HuH-7 (cell line): Measurements from ENCODE around the gene TNFRSF13B.
A peak's percentile ranks its signal among the peaks of the same experiment; 100 is the strongest.
"Not testable (repeated sequence)": the region's sequence is repeated elsewhere in the genome, so short reads cannot be mapped to it uniquely, and the experiment has no call there.

Experiments used
- DNase-seq: peaks from one replicate; pipeline ENCODE4 v3.0.0; 2011; ENCODE audit warnings: low spot score

TNFRSF13B gene

DNA sequence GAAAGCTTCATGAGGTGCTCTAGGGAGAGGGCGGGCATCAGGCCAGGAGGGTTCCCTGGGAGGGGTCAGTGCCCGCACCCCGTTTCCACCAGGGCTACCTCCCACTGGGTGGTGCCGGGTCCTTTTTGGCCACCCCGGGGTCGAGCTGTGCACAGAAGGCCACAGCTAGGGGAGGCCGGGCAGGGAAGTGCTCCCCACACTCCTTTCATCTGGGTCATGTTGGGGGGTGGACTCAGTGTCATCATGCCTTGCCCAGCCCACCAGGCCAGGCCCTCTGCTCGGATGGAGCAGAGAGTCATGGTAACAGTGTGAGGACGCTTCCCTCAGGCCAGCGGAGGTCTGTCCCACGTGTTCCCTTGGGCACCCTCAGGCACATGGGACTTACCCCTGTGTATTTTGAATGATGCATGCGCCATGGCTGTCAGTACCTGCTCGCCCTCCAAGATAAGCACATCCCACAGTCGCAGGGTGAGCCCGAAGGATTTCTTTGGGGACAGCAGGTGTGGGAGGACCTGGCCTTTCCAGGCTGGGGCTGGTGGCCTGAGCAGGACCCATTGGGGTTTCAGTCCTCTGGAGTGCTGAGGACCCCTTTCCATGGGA is 46.4 kb downstream of the TNFRSF13B start:
- DNase-seq, result no peak

- no peak for DNase-seq
Observed at GRCh38 chr17:16924696-16925440, 47.0 kb downstream of the TNFRSF13B start.

DNA sequence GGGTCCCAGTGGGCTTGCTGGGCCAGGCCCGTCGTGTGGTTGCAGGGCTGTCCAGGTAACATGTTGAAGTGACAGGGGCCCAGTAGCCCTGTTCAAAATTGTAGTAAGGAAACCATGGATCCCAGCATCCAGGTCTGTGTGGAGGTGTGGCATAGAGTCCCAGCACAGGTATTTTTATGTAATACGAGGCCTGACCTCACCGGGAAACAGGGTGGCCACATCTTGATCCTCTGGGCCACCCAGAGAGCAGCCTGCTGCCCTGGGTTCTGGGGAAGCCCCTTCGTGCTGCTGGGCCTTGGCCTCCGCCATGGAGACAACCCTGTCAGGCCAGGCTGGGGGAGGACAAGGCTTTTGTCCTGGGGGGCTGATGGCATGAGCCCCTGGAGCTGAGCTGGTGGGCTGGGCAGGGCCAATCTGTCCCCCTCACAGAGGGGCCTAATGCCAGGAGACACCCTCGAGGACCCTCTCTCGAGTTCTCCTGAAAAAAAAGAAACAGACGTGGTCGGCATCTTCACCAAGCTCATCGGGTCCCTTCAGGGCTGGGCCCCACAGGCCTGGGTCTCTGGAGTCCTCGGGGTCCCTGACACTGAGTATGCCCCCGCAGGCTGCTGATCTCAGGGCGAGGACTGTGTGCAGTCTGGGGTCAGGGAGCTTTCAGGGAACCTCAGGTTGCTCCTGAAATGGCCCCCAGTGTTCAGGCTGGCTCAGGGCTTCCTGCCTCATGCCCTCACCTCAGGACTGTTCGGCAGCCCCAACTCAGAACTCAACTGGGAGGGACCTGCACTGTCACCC is 47.8 kb downstream of the TNFRSF13B start:
- DNase-seq, result no peak

GRCh38 chr17:16923097-16923903 is 48.6 kb downstream of the TNFRSF13B start:
- DNase-seq, result no peak

GRCh38 chr17:16922386-16923096 is 49.4 kb downstream of the TNFRSF13B start:
- DNase-seq, result no peak

GRCh38 chr17:16921451-16921850 is 50.5 kb downstream of the TNFRSF13B start:
- DNase-seq, result not testable (repeated sequence)

GRCh38 chr17:16920628-16921020 is 51.3 kb downstream of the TNFRSF13B start:
- no peak for DNase-seq

- no peak for DNase-seq
Observed at GRCh38 chr17:16919663-16920627, 52.0 kb downstream of the TNFRSF13B start.

DNA sequence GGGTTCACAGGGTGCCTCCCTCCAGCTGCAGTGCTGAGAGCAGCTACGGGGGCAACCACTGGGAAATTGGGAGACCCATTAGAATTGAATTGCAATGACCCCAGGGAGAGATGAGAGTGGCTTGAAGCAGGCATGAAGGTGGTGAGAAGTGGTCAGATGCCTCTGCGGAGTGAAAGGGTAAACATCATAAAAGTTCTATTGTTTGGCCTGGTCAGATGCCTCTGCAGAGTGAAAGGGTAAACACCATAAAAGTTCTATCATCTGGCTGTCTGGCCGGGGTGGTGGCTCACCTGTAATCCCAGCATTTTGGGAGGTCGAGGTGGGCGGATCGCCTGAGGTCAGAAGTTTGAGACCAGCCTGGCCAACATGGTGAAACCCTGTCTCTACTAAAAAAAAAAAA is 53.5 kb downstream of the TNFRSF13B start:
- peak; percentile 28 for DNase-seq

DNA sequence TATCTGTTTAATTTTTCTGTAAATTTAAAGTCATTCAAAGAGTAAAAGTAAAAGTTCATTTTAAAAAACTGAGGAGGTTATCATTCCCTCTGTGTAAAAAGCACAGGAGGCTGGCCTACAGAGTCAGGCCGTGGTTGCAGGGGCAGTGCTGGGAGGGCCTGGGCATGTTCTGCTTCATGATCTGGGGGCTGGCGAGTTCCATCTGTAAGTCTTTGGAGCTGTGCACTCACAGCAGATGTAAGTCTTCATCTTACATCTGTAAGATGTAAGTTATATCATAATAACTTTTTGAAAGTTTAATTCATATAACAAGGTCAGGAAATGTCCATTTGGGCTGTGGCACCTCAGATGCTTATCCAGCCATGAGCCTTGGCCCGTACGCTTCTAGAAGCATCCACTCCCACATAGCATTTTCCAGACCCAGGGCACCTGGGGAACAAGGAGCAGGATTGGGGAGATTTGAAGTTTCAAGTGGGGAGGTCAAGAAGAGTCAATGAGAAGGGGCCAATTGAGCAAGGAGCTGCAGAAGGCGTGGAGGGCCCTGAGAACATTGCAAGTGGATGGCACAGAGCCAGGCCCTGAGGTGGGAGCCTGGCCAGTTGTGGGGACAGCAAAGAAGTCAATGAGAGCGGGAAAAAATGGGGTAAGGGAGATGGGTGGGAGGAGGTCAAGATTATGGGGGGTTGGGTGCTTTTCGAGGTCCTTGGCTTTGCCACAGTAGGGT is 54.1 kb downstream of the TNFRSF13B start:
- no peak for DNase-seq

GRCh38 chr17:16916557-16916920 is 55.4 kb downstream of the TNFRSF13B start:
- DNase-seq, result no peak

- peak; percentile 78 for DNase-seq
Observed at GRCh38 chr17:16915752-16916556, 56.0 kb downstream of the TNFRSF13B start.

DNA sequence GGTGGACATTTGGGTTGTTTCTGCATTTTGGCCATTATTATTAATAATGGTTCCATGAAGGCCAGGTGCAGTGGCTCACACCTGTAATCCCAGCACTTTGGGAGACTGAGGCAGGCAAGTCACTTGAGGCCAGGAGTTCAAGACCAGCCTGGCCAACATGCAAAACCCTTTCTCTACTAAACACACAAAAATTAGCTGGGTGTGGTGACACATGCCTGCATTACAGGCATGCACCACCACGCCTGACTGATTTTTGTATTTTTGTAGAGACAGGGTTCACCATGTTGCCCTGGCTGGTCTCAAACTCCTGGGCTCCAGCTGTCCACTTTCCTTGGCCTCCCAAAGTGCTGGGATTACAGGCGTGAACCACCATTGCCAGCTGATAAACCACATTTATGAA is 58.5 kb downstream of the TNFRSF13B start:
- DNase-seq, result no peak

- no peak for DNase-seq
Observed at GRCh38 chr17:16912021-16912962, 59.6 kb downstream of the TNFRSF13B start.

DNA sequence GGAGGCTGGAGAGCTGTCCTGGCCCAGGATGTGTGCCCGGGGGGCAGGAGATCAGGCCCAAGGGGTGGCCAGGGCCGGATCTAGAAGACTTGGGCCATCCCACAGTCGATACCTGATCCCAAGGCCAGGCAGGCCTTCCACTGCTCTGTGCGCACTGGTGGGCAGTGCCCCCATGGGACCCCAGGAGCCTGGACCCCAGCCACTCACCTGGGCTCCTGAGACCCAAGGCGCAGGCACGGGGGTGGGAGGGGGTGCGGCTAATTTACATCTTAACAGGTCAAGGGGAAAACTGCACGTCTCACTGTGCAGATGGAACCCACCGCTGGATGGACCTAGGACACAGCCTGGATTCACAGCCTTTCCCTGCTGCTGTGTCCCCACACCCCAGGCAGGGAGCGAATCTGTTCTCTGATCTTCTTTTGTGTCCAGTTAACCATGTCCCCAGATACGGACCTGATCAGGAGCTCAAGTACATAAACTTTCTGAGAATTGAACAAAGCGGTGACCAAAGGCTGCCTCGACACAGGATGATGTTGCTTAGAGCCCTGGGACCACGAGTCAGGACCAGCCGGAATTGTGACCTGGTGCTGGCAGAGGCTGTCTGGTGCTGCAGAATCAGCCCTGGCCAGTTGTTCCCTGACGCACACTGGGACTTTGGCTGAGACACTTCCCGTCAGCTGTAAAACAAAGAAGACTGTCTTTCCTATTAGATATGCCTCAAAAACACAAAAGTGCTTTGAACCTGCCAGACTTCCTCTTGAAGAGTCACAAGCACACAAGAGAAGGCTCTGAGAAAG is 60.6 kb downstream of the TNFRSF13B start:
- no peak for DNase-seq

DNA sequence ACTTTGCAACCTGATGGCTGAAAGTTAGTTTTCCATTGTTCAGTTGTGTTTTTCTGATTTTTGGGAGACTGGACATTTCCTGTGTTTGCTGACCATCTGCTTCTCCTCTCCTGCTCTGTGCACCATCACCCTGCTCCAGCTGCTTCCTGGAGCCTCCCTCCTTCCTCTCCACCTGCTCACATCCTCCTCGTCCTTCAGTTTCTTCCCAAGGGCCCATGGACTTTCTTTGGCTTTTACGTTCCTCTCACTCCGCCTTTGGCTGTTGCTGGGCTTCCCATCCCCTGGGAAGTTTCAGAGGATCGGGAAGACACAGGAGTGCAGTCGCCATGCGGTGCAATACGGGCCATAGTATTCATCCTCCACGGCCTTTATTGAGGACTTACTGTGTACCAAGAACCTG is 61.6 kb downstream of the TNFRSF13B start:
- DNase-seq, result no peak
